HG02623 (cell line): Measurements from ENCODE around the gene ADGRL2.

Source experiments
- ATAC-seq: cut with Tn5 transposase; IDR thresholded peaks from one replicate; pipeline ENCODE4 v1.9.1; 2021; ENCODE audit warnings: moderate library complexity; ENCODE audit not compliant: unreplicated experiment

Gene ADGRL2

GRCh38 chr1:81974883-81975555 is 174.3 kb downstream of the ADGRL2 start:
- no peak for ATAC-seq

- no peak for ATAC-seq
Observed at GRCh38 chr1:81976539-81976938, 175.8 kb downstream of the ADGRL2 start.

- ATAC-seq = no peak
Observed at GRCh38 chr1:81978945-81979344, 178.2 kb downstream of the ADGRL2 start.

- no peak for ATAC-seq
Observed at GRCh38 chr1:81982523-81982922, 181.8 kb downstream of the ADGRL2 start.

GRCh38 chr1:81989524-81989923 is 188.8 kb downstream of the ADGRL2 start:
- ATAC-seq = no peak

- ATAC-seq = no peak
Observed at GRCh38 chr1:81990241-81990640, 189.5 kb downstream of the ADGRL2 start.

GRCh38 chr1:81998165-81998564 is 197.4 kb downstream of the ADGRL2 start:
- ATAC-seq = no peak

GRCh38 chr1:81999364-81999763 is 198.6 kb downstream of the ADGRL2 start:
- ATAC-seq = no peak

GRCh38 chr1:82000221-82000620 is 199.5 kb downstream of the ADGRL2 start:
- no peak for ATAC-seq

GRCh38 chr1:82001345-82001744 is 200.6 kb downstream of the ADGRL2 start:
- no peak for ATAC-seq

- no peak for ATAC-seq
Observed at GRCh38 chr1:82007804-82008203, 207.1 kb downstream of the ADGRL2 start.

- no peak for ATAC-seq
Observed at GRCh38 chr1:82013702-82014101, 213.0 kb downstream of the ADGRL2 start.

- no peak for ATAC-seq
Observed at GRCh38 chr1:82015444-82015843, 214.7 kb downstream of the ADGRL2 start.

- ATAC-seq = no peak
Observed at GRCh38 chr1:82018319-82018718, 217.6 kb downstream of the ADGRL2 start.

- no peak for ATAC-seq
Observed at GRCh38 chr1:82019508-82019907, 218.8 kb downstream of the ADGRL2 start.

GRCh38 chr1:82030830-82031229 is 230.1 kb downstream of the ADGRL2 start:
- ATAC-seq = no peak

- no peak for ATAC-seq
Observed at GRCh38 chr1:82032068-82032467, 231.3 kb downstream of the ADGRL2 start.

GRCh38 chr1:82034812-82035211 is 234.1 kb downstream of the ADGRL2 start:
- no peak for ATAC-seq
